Gastroesophageal sphincter (tissue), 3 donors: ENCODE data around the gene MANEA.

Experiments
- EP300 ChIP-seq: sonication (generic); formaldehyde crosslinking; IDR thresholded peaks from one replicate; pipeline ENCODE4 v1.6.1; 2017; ENCODE audit warnings: antibody characterized with exemption, mild to moderate bottlenecking
- POLR2A ChIP-seq, 2 donors: fragments of 450-650 bp; IDR thresholded peaks; one replicate each; pipeline ENCODE4 v1.6.1; 2017; ENCODE audit warnings: antibody characterized with exemption in 2 of 2, mild to moderate bottlenecking in 2 of 2, moderate library complexity in 1 of 2
- TF ChIP-seq, protein P1 (sequence below), 4 experiments: fragments of 200-600 bp in 2 of 4; fragments of 450-650 bp in 2 of 4; sonication (generic) in 1 of 4; IDR thresholded peaks; one replicate each; pipeline ENCODE4 v1.5.1; 2017 to 2019; ENCODE audit warnings: antibody characterized with exemption in 4 of 4, mild to moderate bottlenecking in 2 of 4, moderate library complexity in 2 of 4

DNA sequence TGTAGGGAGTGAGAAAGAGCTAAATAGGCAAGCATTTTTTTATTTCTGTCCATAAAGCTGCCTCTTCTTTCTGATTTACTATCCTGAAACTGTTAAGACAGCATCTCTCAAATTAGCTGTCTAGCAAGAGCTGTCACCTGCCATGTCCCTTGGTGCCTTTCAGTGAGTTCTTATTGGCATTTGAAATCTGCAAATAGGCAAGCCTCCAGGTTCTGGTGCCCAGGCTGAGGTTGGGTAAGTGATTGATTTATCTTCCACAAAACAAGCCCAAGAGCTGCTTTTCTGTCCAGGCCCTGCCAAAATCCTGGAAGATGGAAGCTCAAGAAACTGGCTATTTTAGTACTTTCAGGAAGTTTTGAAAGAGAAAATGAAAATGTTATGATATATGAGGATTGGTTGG lies 22.4 kb downstream of the MANEA start:
- TF ChIP-seq, protein P1, sequence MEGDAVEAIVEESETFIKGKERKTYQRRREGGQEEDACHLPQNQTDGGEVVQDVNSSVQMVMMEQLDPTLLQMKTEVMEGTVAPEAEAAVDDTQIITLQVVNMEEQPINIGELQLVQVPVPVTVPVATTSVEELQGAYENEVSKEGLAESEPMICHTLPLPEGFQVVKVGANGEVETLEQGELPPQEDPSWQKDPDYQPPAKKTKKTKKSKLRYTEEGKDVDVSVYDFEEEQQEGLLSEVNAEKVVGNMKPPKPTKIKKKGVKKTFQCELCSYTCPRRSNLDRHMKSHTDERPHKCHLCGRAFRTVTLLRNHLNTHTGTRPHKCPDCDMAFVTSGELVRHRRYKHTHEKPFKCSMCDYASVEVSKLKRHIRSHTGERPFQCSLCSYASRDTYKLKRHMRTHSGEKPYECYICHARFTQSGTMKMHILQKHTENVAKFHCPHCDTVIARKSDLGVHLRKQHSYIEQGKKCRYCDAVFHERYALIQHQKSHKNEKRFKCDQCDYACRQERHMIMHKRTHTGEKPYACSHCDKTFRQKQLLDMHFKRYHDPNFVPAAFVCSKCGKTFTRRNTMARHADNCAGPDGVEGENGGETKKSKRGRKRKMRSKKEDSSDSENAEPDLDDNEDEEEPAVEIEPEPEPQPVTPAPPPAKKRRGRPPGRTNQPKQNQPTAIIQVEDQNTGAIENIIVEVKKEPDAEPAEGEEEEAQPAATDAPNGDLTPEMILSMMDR (IDR thresholded peaks at IDR 0.05) = no peak
- TF ChIP-seq POLR2A (IDR thresholded peaks at IDR 0.05) = no peak
- TF ChIP-seq EP300 = no peak
